ENCODE results near the gene BCL2L1.
A peak's percentile ranks its signal among the peaks of the same experiment; 100 is the strongest.

The BCL2L1 gene

DNA sequence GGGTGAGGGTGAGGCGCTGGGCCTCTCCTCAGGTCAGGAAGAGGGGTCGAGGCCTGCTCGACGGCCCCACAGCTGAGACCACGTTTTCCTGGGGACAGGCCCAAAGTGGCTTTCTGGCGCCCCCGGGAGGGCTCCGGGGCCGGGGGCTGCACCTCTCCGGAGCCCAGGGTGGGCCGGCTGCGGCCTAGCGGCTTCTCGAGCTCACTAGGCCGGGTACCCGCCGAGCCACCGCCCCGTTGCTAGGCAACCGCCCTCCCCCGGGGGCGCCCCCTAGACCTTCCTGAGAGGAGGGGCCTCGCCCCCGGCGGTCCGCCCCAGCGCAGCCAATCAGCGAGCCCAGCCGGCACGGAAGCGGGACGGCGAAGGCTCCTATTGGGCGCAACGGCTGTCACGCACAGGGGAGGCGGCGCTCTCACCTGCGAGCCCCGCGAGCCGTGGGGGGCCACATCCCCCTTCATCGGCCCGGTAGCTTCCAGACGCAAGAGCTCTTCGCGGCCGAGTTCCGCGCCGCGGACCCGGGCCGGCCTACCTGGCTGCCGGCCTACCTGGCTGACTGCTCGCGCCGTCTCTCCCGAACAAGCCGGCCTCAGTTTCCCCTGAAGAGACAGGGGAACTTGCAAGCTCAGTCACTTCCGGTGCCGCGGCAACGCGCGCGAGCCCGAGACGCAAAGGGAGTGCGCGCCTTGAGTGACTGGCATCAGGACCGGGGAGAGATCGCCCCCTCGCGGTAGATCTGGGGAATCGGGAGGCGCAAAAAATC is 831 bp upstream of the BCL2L1 start:
- peak; percentile 97 for DNase-seq

DNA sequence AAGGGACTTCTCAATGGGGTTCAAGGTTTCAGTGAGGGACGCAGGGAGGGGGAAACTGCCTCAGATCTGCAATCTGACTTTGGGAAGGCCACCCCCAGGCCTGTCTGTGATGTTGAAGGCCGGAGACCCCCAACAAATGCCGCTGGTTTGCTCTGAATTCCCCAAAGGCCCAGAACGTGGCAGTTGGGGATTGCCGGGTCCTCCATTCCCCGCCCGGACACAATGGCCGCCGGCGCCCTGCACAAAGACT is 326 bp upstream of the BCL2L1 start:
- no peak for DNase-seq

DNA sequence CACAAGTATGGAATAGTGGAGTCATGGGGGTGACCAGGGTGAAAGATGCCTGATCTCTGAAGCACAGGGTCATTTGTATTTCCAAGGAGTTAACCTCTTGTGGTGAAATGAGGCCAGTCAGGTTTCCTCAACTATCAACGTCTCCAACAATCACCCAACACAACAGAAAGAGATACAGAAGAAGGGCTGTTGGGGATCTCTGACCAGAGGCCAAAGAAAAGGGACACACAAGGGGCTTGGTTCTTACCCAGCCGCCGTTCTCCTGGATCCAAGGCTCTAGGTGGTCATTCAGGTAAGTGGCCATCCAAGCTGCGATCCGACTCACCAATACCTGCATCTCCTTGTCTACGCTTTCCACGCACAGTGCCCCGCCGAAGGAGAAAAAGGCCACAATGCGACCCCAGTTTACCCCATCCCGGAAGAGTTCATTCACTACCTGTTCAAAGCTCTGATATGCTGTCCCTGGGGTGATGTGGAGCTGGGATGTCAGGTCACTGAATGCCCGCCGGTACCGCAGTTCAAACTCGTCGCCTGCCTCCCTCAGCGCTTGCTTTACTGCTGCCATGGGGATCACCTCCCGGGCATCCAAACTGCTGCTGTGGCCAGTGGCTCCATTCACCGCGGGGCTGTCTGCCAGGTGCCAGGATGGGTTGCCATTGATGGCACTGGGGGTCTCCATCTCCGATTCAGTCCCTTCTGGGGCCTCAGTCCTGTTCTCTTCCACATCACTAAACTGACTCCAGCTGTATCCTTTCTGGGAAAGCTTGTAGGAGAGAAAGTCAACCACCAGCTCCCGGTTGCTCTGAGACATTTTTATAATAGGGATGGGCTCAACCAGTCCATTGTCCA is 1.0 kb downstream of the BCL2L1 start:
- no peak for DNase-seq

DNA sequence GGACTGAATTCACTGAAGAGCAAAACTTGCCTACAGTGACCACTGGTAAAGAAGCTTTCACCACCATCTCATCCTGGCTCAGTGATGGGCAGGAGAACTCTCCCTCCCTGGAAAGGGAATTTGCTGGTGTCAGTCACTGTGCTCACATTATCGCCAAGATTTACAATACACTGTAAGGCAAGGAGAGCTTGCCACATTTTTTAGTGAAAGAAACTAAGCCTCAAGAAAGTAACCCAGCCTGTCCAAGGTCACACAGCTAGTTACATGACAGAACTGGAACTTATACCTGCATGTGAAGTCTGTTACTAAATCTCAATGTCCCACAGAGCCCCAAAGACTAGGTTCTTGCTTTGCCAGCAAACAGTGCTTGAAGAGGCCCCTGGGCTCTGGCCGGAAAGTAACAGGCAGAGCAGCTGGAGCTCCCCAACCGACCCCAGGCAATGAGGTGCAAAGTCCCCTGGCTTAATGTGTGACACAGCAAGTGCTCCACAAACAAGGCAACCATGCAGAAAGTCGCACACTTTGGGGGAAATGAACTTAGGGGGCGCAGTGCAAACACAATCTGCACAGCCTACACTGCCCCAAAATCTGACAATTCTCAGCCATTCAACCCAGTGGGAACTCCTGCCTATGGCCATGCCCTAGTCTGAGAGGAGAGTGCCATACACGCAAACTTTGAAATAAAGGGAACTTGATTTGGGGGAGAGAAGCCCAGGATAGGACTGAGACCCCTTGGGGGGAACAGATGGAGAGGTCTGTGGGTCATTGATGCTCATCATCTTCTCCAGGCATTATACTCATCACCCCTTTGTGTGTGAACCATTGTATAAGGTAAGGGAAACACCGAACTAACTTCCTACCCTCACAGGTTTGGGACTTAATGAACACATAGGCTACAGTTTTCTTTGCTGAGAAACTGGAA is 1.9 kb downstream of the BCL2L1 start:
- no peak for DNase-seq

DNA sequence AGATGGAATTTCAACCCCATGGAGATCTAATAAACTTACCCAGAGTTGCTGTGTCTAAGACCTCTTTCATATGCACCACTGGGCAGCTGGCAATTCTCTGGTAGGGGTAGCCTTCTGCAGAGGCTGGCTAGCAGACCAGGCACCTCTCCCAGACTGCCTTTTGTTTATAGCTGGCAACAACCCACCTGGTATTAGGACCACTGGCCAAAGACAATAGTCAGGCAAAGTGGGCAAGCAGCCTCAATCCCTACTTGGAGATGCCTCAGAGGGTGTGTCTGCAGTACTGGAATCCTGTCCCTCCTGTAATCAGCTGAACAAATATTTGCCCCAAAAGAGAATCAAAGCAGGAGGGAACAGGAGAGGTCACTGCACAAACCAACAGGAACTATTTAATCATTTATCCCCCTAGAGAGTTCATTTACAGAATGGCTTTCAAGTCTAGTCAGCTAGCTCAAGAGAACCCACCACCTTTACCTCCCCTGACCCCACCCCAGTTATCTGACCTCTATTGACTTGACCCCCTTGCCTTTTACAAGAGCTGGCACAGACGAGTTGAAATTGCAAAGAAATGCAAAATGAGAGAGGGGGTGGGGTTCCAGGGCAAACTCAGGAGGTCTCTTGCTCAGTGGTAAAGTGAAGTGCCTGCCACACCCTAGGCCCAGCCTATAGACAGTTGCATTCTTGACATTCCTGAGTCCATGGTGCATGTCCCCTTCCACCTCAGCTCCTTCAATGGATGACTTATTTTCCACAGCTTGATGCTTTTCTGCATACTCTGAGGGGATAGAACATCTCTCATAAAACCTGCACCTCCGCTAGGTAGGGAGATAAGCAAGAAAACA is 2.8 kb downstream of the BCL2L1 start:
- no peak for DNase-seq

DNA sequence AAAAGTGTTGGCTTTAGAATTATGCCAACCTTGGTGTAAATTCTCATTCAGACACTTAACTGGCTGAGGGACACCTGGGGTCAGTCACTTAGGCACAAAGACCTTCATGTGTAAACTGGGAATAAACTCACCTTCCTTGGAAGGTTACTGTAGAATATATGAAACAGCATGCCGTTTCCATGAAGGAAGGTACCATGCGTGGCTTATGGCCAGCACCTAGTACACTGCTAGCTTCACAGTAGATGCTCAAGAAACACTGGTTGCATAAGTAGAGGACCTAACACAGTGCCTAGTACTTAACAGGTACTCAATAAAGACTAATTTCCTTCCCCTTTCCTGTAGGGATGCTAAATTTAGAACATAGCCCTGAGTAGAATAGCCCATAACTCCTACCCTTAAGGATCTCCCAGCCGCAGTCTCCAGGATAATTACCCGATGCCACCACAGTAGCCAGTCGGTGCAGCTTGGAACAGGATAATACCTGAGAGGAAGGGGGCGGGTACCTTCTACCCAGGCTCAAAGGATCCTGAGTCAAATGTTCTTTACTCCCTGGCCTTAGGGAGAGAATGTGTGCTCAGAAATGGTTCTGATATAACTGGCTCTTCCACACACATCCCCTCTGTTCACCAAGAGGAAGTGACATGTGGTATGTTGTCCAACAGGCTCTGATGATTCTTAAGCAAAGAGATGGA is 3.6 kb downstream of the BCL2L1 start:
- DNase-seq = no peak

DNA sequence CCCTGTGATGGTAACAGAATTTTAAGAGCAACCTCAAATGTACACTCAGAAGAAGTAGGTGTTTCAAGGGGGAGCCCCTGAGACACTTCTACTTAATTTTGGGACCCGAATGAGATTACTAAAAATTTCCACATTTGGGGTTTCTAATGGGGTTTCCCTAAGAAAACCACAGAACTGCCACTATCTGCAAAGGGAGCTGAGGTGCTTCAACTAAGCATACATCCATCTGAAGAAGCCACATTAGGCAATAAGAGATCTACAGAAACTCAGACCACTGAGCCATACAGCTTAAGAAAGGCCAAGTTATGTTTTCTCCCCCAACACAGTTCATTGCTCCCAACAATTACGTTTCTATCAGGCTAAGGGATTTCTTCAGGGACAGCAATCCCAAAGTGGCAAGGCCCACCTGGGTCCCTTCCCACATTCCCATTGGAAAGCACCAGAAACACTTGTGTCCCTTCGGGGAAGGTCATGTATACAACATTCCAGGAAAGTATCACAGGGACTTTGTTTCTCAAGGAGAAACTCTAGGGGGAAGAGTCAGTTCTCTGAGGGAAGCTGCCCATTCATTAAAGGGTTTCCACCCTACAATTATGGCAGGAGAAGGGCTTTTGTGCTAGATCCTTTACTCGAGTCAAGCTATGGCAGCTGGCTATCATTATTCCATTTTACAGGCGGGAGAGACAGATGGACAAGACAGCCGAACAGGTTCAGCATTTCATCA is 5.0 kb downstream of the BCL2L1 start:
- DNase-seq = no peak

DNA sequence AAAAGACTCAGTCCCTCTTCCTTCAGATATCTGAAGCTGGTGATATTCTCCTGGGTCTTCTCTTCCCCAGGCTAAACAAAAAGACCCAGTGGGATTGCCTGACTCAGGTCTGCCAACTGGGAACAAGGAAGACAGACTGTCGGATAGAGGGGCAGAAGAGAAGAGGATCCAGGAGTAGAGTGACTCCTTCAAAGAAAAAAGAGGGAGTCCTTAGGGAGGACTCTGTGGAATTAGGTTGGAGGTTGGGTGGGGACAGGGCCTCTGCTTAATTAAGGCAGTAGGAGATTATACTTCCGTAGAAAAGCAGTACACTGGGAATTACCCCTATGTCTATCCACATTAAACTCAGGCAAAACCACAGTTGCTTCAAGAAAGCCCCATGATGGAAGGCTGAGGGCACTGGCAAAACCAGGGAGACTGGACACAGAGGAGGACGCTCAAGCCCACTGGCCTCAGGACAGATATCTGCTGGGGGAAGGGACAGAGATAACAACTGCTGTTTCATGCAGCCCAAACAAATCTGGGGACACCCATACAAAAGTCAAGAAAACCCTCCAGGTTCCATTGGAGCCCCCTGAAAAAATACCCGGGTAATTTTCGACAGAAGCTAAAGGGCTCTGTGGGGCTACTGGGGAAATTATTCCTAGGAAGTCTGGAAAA is 5.7 kb downstream of the BCL2L1 start:
- DNase-seq = no peak

DNA sequence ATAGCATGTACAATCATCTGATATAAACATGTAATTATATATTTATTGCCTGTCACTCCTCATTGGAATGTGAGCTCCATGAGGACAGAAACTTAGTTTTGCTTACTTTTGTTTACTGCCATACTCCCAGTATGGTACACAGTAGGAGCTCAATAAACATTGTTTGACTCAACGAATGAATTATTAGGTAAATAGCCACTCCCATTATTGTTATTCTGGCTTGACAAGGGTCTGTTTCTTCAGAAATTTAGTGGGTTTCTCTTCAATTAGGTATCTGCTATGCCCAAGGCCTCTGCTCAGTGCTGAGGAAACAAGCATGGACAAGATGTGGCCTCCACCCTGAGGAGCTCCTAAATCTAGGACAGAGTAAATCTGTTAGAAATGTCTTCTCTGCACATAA is 6.3 kb downstream of the BCL2L1 start:
- DNase-seq = no peak

DNA sequence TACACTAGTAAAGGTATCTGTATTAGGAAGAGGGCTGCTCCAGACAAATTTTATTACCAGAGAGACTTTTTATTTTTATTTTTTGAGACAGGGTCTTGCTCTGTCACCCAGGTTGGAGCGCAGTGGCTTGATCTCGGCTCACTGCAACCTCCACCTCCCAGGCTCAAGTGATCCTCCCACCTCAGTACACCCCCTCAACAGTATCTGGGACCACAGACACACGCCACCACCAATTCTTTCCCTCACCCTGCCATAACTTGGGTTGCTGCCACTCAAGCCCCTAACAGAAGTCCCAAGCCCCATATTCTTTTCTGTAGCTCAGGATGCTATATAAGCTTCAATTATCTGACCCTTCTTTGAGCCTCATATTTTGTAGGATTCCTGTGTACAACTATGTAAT is 6.9 kb downstream of the BCL2L1 start:
- no peak for DNase-seq

DNA sequence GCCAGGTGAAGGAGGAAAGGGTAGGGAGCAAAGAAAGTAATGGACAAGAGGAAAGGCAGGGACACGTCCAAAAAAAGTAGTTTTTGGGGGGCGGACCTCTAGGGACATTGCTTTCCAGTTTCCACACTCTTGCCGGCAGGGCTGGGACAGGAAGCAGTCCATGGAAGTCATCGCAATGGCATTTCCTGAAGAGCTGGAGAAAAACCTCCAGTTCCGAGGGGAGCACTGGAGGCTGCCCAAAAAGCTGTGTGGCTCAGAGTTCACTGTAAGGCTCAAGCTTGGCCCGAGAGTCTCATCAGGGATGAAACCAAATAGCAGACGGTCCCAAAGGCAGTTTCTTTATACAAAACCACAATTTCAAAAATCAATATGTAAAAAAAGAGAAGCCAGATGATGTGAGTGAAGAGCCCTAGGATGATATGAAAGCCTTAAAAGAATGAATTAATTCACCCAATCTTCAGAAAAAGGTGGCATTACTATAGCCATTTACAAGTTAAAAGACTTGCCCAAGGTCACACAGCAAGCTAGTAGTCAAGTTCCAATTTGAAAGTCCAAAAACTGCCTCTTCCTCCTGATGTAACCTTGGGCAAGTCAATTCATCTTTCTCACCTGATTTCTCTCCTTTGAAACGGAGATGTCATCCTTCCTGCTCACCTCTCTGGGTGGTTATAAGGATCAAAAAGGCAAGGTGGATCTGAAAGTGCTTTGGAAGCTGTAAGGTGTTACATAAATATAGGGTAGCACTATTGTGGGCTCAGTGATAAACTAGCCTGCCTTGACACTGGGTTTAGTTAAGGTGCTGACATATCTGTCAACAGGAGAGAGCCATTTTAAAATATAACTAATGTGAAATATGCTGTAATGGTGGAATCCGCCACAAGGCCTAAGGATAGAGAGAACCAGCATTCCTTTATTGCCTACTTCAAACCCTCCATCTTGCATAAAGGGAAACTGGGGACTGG is 9.1 kb downstream of the BCL2L1 start:
- DNase-seq = no peak

DNA sequence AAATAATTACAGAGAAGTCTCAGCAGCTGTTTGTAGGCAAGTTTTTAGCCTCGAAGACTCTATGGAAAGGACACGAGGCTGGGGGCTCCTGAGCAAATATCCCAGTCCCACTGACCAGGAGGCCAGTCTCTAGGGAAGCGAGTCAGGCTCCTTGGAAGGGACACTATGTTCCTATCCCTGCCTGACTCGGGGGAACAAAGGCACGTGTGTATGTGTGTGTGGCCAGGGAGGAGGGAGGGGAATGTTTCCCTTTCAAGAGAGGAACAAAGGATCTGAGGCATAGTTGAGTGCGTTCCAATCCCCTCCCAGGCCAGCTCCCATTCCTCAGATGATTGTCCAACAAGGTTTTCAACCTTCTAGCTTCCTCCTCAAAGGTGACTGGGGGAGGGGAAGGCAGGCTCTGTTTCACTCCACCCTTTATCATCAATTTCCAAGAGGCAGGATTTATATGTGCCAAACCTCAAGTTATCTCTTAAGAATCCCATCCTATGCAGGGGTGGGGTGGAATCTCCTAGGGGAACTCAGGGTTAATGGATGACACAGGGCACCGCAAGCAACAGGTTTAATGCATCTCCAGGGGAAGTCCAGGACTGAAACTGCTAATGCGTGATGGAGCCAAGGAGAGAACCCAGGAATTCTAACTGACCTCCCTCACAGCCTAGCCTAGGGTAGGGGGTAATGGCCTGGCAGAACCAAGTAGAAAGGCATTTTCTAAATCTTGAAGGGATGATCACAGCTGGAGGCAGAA is 9.9 kb downstream of the BCL2L1 start:
- DNase-seq = no peak

DNA sequence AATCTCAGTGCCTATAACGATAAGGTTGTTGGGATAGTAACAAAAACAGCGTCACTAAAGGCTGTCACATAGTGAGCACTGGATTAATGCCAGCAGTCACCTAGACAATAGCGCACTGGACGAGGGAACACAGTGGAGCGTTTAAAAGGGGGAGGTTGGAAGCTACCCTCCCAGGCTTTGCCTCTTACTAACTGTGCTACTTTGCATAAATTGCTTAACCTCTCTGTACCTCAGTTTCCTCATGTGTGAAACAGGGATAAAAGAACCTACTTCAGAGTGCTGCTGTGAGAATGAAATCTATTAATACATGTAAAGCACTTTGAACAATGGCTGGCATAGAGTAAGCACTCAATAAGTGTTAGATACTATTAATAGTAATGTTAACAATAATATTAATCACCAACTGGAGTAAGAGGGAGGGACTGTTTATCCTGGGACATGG is 10.5 kb downstream of the BCL2L1 start:
- no peak for DNase-seq

DNA sequence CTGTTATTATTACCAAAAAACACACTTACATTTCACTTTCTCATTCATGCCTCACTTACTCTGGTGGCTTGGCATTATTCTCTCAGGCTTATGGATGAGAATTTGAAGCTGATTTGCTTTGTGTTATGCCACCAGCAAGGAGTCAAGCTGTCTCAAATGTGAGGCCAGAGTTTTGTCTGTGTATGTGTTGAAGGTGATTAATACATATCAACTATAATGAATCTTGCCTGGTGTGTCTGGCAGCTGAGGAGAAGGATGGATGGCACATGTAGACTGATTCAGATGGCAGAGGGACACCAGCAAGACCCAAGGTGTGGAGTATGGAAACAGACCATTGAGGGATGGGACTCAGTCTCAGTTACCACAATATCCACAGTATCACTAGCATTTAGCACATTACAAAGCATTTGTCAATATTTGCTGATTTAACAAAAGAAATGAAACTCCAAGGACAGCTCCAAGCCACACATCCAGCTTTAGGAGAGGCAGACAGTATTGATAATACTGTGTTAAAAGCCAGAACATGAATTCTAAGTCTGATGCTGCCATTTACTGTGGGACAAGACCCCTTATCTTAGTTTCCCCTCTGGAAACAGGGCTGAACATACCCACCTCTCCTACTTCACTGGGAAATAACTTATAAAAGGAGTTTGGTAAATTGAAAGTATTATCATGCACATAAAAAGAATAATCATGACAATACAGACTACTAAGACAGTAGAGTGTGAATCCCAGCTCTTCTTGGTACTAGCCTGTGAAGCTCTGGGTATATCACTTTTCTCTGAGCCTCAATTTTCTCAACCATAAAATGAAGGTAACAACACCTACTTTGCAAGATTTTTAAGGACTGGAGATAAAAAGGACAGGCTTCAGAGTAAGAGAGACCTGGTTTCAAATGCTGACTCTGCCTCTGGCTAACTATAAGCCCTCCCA is 11.2 kb downstream of the BCL2L1 start:
- DNase-seq = no peak

DNA sequence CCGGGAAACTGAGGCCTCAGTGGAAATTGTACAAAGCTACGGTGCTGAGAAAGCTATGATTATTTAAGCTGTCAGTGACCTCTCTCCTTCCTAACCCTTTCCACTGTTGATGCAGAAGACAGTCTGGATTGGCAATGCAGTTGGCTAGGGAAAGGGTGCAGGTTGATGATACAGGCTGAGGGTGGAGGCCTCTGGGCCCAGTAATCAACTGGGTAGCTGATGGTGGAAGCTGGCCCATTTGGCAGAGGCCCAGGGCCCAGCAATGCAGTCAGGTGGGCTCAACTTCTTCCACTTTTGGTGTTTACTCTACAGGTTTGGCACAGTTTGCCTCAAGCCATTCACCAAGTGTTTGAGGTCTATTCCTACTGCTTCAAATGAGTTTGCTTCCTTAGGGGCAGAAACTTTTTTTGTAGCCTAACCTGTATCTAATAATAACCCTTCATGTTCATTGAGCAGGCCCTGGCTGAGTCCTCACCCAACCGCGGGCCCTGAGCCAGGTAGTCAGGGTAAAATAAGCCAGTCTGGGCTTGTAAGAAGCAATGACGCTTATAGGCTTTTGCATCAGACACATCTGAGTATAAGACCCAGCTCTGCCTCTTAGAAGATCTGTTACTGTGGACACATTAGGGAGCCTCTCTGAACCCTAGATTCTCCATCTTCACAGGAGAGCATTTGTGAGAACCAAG is 12.1 kb downstream of the BCL2L1 start:
- DNase-seq = no peak

DNA sequence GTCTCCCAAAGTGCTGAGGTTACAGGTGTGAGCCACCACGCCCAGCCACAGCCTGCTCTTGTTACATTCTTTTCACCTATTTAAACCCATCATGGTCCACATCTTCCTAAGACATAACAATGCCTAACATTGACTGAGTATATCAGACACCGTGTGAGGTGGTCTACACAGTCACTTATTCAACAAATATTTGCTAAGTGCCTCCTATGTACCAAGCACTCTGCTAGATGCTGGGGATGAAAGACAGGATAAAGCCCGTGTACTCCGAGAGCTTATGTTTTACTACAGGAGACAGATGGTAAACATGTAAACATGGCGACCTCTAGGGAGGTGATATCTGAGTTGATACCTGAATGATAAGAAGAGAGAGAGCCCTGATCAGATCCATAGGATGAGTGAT is 12.7 kb downstream of the BCL2L1 start:
- no peak for DNase-seq
